BE2C (cell line): ENCODE measurements around the gene PAX2.
A peak's percentile ranks its signal among the peaks of the same experiment; 100 is the strongest.

Source experiments
- DNase-seq: peaks from one replicate; pipeline ENCODE4 v3.0.0-alpha.2; 2020
- H3K27me3 ChIP-seq: fragments of 250-450 bp; sonication (Bioruptor Pico); 2 replicates; pipeline ENCODE4 v1.5.1; 2020; ENCODE audit warnings: mild to moderate bottlenecking
- H3K36me3 ChIP-seq: fragments of 250-450 bp; sonication (Bioruptor Pico); 2 replicates; pipeline ENCODE4 v1.5.1; 2020; ENCODE audit warnings: mild to moderate bottlenecking
- H3K4me1 ChIP-seq: fragments of 250-450 bp; sonication (Bioruptor Pico); 2 replicates; pipeline ENCODE4 v1.5.1; 2020
- H3K4me3 ChIP-seq: 2 replicates; pipeline ENCODE4 v1.5.1; 2011; ENCODE audit warnings: low read depth, low read length
- H3K9me3 ChIP-seq: fragments of 250-450 bp; sonication (Bioruptor Pico); 2 replicates; pipeline ENCODE4 v1.5.1; 2020
- CTCF ChIP-seq: IDR thresholded peaks from 2 replicates; pipeline ENCODE4 v1.5.1; 2012; ENCODE audit warnings: mild to moderate bottlenecking, low read depth, low read length

Gene PAX2

GRCh38 chr10:100728928-100729861, 16.2 kb upstream of the PAX2 start:
- peak; percentile 62 for DNase-seq
- Histone ChIP-seq H3K9me3 (no peaks in the 10 kb centered on the region), H3K4me1 (no peaks in the 10 kb centered on the region), H3K27me3 (peaks cover 46% of the 10 kb centered on the region), H3K4me3 (peak overlapping the region; percentile 51), H3K36me3 (no peaks in the 10 kb centered on the region)
- peak; percentile 61 for TF ChIP-seq CTCF

- no peaks in the 10 kb centered on the region for H3K36me3 ChIP-seq
- DNase-seq = no peak
- no peaks in the 10 kb centered on the region for H3K4me1 ChIP-seq
- no peak for TF ChIP-seq CTCF
- H3K4me3 ChIP-seq = peak overlapping the region; percentile 51
- H3K27me3 ChIP-seq = peaks cover 46% of the 10 kb centered on the region
- no peaks in the 10 kb centered on the region for H3K9me3 ChIP-seq
Measured at GRCh38 chr10:100729862-100730724, 15.3 kb upstream of the PAX2 start.

- H3K4me1 ChIP-seq = no peaks in the 10 kb centered on the region
- TF ChIP-seq CTCF = no peak
- no peaks in the 10 kb centered on the region for H3K9me3 ChIP-seq
- peaks cover 49% of the 10 kb centered on the region for H3K27me3 ChIP-seq
- H3K4me3 ChIP-seq = peak overlapping the region; percentile 51
- H3K36me3 ChIP-seq = no peaks in the 10 kb centered on the region
- DNase-seq = no peak
Measured at GRCh38 chr10:100730725-100731406, 14.5 kb upstream of the PAX2 start.

- no peak for DNase-seq
Measured at GRCh38 chr10:100731407-100732240, 13.8 kb upstream of the PAX2 start.

More at GRCh38 chr10:100731407-100732240, 13.8 kb upstream of the PAX2 start:
- TF ChIP-seq CTCF = no peak
- Histone ChIP-seq H3K36me3 (no peaks in the 10 kb centered on the region), H3K27me3 (peaks cover 57% of the 10 kb centered on the region), H3K4me1 (no peaks in the 10 kb centered on the region), H3K9me3 (no peaks in the 10 kb centered on the region), H3K4me3 (no peak overlapping the region)
